Stimulated activated CD4-positive, alpha-beta T cell treated with anti-CD3 and anti-CD28 coated beads, Interleukin-4, amount 100 ng/mL, for 24 hours (primary cell): ENCODE data around the gene HSPA1A.
"Not testable (repeated sequence)": the region's sequence is repeated elsewhere in the genome, so short reads cannot be mapped to it uniquely, and the experiment has no call there.

Source experiments
- DNase-seq: peaks from one replicate; pipeline ENCODE4 v3.0.0-alpha.2; 2020

Gene HSPA1A

DNA sequence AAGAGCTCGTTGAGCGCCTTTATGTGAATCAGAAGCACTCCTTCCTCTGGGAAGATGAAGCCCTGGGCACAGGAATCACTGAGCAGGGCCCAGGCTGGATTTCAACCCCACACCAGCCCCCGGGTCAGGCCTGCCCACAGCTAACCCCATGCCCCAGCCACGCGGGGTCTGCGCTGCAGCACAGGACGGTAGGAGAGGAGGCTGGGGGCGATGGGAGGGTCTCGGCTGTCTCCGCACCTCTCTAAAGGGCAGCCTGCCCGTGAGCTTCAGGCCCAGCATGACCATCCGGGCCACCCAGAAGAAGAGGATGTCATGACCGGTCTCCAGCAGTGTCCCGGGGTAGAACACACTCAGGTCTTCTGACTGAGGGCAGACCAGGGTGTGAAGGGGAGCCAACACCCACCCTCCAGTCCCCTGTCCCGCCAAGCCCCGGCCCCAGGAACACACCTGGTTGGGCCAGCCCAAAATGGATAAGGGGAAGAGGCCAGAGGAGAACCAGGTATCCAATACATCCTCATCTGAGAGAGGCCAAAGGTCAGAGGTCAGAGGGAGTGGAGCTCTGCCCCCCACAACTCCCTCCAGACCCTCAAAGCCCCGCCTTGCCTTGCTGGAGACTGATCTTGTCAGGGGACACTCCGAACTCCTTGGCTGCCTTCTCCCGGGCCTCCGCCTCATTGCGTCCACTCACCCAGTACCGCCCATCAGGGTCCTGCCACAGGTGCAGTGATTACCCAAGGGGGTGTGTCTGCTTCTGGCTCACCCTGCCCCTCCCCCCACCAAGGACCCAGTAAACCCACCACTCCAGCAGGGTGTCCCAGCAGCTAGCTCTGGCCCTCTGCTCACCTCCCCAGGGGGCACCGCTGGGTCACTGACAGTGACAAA lies 33.9 kb upstream of the HSPA1A start:
- no peak for DNase-seq

- DNase-seq: no peak
Measured at GRCh38 chr6:31782126-31782855, 33.1 kb upstream of the HSPA1A start.

DNA sequence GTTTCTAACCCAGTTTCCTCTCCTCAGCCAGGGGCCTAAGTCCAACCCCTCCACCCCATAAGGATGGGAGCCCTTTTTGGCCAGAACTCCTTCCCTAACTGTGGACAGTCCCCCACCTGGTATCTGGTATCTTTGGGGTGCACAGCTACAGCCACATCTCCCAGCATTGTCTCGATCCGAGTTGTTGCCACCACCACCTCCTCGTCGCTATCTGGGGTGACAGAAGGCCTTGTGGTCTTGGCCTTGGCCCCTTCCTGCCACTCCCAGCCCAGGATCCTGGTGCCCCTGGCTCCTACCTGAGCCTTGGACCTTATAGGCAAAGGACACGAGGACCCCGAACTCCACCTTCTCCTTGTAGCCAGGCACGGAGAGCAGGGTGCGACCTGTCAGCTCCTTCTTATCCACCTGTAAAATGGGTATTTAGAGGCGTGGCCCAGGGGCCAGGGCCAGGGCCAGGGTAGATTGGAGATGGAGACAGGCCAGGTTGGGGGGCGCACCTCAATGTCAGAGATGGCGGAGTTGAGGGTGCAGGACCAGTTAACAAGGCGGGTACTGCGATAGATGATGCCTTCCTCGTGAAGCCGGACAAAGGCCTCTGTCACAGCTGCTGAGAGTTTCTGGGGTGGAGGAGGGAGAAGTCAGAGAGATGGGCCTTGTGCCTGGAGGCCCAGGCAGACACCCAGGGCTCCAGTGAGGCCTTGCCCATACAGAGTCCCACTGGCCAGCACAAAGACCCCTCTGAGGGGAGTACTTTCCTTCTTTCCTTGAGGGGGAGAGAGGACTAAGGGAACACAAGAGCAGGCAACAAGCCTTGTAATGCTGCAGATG lies 31.0 kb upstream of the HSPA1A start:
- DNase-seq: no peak

- no peak for DNase-seq
Measured at GRCh38 chr6:31785475-31785874, 29.9 kb upstream of the HSPA1A start.

DNA sequence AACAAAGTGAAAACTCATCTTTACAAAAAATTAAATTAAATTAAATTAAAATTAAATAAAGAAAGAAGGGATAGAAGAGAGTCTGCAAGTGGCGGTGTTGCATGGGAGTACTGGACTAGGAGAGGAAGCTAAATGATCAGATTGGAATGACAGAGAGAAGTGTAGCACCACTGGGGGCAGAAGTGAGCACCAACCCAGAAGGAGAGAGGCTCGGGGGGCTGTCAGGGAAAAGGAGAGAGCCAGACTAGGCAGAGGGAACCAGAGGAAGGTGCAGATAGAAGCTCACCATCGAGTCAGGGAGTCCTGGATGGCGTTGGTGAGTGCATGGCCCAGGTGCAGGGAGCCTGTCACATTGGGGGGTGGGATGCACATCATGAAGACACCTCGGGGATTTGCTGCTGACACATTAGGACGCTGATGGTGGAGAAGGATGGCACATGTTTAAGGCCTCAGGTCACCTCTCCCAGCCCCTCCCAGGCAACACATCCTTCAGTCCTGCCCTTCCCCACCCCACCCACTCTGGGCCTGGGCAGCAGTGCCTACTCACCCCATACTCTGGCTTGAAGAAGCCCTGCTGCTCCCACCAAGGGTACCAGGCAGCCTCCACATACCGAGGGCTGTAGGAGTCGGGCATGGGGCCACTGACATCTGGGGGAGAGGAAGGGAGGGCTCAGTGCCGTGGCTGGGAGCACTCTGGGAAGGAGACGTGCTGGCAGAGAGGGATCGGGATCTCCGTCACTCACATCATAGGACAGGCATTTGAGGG lies 23.8 kb upstream of the HSPA1A start:
- DNase-seq: peak; percentile 46

DNA sequence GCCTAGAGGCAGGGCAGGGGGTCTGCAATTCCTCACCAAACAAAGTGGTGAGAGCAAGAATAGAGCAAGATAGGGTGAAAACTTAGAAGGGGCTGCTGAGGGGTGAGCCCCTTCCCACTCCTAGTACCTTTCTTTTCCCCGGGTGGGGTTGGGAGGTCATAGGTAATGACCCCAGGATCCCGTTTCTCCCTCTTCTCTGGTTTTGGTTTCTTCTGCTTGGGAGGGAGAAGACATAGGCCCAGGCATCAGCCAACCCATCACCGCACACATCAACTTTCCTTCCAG lies 23.3 kb upstream of the HSPA1A start:
- DNase-seq: no peak

GRCh38 chr6:31792761-31793171 lies 22.6 kb upstream of the HSPA1A start:
- DNase-seq: no peak

GRCh38 chr6:31793927-31794245 lies 21.5 kb upstream of the HSPA1A start:
- DNase-seq: not testable (repeated sequence)

GRCh38 chr6:31794294-31794865 lies 21.0 kb upstream of the HSPA1A start:
- DNase-seq: no peak

- no peak for DNase-seq
Measured at GRCh38 chr6:31794866-31795615, 20.3 kb upstream of the HSPA1A start.

DNA sequence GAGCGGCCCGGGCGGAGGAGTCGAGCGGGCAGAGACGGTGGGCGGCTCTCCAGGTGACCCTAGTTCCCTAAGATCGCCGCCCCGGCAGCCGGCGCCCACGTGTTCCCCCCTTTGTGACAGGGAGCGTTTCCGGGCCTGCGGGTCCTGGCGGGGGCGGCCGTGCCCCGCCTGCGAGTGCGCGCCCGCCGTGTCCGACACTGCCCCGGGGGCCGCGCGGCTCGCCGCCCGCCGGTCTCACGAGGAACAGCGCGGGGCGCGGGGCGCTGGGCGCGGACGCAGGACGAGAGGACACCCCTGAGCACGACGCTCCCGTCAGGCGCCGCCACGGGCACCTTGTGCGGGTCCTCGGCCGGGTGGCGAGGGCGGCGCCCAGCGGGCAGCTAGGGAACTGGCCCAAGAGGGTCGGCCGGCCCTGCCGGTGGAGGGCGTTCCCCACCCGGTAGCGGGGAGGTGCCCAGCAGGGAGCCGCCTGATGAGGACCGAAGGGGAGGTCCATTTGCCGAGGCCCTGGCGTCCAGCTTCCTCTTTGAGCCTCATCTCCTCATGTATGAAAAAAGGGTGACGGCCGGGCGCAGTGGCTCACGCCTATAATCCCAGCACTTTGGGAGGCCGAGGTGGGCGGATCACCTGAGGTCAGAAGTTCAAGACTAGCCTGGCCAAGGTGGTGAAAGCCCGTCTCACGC lies 19.6 kb upstream of the HSPA1A start, which contains the start of gene VARS1:
Gene VARS1, minus strand, starts transcription at position 137 of the 683 bp plus-strand sequence. CDS start 535 bp downstream, outside the sequence.
- peak; percentile 86 for DNase-seq

GRCh38 chr6:31796993-31797385 lies 18.4 kb upstream of the HSPA1A start:
- no peak for DNase-seq

- no peak for DNase-seq
Measured at GRCh38 chr6:31797588-31797987, 17.8 kb upstream of the HSPA1A start.

GRCh38 chr6:31799781-31800180 lies 15.6 kb upstream of the HSPA1A start:
- no peak for DNase-seq

DNA sequence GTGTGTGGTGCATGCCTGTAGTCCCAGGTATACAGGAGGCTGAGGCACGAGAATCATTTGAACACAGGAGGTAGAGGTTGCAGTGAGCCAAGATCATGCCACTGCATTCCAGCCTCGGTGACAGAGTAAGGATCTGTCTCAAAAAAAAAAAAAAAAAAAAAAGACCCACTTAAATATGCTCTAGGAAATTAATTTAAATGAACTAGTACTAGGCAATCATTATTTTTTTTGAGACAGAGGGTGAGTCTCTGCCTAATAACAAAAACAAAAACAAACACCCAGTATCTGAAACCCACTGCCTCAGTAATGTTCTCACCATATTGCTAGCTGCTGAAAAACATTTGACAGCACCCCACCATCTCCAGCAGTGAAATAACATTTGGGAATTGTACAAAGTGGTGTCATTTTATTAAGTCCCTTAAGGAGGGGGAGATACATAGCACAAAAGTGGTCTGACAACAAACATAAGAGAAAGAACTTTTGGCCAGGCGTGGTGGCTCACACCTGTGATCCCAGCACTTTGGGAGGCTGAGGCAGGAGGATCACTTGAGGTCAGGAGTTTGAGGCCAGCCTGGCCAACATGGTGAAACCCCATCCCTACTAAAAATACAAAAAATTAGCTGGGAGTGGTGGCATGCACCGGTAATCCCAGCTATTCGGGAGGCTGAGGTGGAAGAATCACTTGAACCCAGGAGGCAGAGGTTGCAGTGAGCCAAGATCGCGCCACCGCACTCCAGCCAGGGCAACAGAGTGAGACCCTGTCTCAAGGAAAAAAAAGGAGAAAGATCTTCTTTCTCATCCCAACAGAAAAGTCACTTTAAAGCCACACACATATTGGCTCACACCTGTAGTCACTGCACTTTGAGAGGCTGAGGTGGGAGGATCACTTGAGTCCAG lies 14.1 kb upstream of the HSPA1A start:
- DNase-seq: not testable (repeated sequence)

DNA sequence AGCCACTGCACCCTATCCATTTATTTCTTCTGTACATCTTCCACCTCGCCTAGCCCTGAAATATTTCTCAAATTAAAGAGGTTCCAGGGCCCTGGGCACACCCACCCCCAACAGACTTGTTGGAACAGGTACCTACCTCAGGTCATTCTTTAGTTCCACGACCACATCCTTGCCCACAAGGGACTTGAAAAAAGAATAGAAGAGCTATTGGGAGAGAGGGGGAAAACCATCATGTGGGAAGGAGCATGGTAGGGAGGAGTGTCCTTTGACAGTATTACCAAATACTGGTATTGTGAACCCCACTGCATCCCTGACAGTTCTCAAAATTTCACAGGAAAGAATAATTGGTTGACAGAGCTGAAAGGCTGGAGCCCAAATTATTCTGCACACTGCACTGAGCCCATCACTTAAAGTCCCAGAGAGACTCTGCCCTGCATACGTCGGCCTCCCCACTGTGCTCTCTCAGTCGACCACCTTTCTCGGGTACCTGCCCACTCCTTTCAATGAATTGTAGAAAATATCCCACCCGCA lies 9.3 kb upstream of the HSPA1A start:
- no peak for DNase-seq

DNA sequence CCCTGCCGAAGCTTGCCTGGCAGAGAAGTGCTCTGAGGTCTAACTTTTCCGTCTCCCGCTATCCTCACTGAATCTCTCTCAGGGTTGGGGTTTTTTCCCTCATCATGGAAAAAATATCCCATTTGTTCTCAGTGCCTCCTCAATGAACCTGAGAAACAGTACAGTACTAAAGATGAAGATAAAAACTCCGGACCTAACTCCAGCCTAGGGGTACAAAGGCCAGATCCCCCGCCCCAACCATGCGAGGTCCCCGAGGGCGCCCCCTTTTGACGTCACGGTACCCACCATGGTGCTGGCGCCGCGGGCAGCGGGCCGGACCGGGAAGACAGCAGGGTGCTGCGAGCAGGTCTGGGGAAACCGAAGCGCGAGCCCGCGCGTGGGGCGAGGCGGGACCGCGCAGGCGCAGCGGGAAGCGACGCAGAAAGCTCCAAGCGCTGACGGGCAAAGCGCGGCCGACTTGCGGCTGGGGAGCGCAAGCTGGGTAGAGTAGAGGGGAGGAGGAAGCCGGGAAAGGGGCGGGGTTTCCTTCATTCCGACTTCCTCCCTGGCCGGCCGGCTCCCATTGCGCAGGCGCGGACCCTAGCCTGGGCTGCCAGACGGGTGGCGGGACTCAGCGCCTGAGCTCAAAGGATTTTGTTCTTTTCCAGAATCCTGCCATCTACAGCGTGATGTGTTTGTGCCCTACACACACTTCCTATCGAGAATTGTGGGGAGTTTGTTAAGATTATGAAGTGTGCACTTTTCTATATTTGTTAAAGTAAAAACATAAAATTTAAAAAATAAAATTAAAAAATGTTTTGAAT lies 8.7 kb upstream of the HSPA1A start, which contains the start of gene LSM2:
Gene LSM2, minus strand, starts transcription at position 497 of the 803 bp plus-strand sequence. Its CDS starts 209 bp downstream, at position 288.
- DNase-seq: peak; percentile 98

DNA sequence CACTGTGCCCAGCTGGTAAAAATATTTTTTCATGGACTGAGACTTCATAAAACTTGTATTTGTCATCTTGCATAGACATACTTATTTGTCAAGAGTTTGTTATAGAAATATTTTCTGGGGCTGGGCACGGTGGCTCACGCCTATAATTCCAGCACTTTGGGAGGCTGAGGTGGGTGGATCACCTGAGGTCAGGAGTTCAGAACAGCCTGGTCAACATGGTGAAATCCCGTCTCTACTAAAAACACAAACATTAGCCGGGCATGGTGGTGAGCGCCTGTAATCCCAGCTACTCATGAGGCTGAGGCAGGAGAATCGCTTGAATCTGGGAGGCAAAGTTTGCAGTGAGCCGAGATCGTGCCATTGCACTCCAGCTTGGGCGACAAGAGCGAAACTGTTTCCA lies 6.7 kb upstream of the HSPA1A start:
- not testable (repeated sequence) for DNase-seq

GRCh38 chr6:31811645-31812044 lies 3.7 kb upstream of the HSPA1A start:
- DNase-seq: no peak
